ENCODE data around the gene MIS18BP1. TPM values are rescaled to one million over a fixed set of nuclear protein-coding genes. Genes with fewer than 3 reads are reported as not detected.

The MIS18BP1 gene
- total and polyA plus RNA-seq, 9 of the 15 experiments (the other 6 are each of a cell fraction or from before 2014, with no cell fraction given): 5.0 to 29.1 (median 19.1) TPM

DNA sequence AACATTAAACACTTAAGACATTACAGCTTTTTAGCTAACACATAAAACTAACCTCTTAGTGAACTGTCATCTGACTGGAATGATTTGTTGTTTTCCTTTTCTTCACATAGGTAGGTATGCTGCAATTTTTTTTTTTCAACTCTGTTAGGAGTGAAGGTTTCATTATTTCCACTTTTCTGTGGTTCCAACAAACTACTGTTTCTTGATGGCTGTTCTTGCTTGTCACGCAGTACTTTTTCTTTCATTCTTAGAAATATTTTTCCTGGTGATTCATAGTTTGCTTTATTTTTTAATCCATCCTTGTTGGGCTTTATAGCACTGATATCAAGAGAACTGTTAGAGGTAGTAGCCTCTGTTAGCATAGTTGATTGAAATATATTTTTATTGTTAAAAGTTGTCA lies 6.3 kb downstream of the MIS18BP1 start:
- ChIA-PET CTCF (ENCODE audit: low intra/inter-chr PET ratio) (no interaction called here), POLR2A (interaction anchor here (1.0 to 1.4 kb wide), 2 partner anchors 17 to 19 kb away, joined by 3 to 4 read pairs; no protein-coding TSS in a partner anchor)
- H3K27me3 ChIP-seq (ENCODE audit: control insufficient read depth in 2 of 2, insufficient read depth in 2 of 2, low read length in 2 of 2): no peaks in the 10 kb centered on the region
- H4K20me1 ChIP-seq (replicated peaks; ENCODE audit: control insufficient read depth, insufficient read depth, low read length): no peaks in the 10 kb centered on the region
- 92% methylated on average over 1 of the region's 1 CpG for WGBS (ENCODE audit: insufficient coverage, low coverage, missing lambda C conversion rate)
- TF ChIP-seq, protein P1, sequence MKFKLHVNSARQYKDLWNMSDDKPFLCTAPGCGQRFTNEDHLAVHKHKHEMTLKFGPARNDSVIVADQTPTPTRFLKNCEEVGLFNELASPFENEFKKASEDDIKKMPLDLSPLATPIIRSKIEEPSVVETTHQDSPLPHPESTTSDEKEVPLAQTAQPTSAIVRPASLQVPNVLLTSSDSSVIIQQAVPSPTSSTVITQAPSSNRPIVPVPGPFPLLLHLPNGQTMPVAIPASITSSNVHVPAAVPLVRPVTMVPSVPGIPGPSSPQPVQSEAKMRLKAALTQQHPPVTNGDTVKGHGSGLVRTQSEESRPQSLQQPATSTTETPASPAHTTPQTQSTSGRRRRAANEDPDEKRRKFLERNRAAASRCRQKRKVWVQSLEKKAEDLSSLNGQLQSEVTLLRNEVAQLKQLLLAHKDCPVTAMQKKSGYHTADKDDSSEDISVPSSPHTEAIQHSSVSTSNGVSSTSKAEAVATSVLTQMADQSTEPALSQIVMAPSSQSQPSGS (CRISPR knock-in tag; IDR thresholded peaks at IDR 0.05): no peak
- no peak for TF ChIP-seq NCOA6 (IDR thresholded peaks at IDR 0.05)
- no peaks in the 10 kb centered on the region for H3K9me1 ChIP-seq (ENCODE audit: control insufficient read depth, insufficient read depth, low read length)
- in situ Hi-C loops (cut with MboI) (no loop called here), intact Hi-C loops (cut with micrococcal nuclease) (no loop called here)
- H3K79me2 ChIP-seq (ENCODE audit: control insufficient read depth, insufficient read depth, low read length): peaks cover 87% of the 10 kb centered on the region
- no peak for ATAC-seq
- no peak for FAIRE-seq
- H3K4me2 ChIP-seq (ENCODE audit: insufficient read depth, low read length): no peak overlapping the region
- H3K27ac ChIP-seq (ENCODE audit: extremely low read depth, low read depth, low read length): no peak overlapping the region
- H3K9me3 ChIP-seq (replicated peaks; ENCODE audit: control insufficient read depth, insufficient read depth, low read depth, low read length): no peaks in the 10 kb centered on the region
- H2AFZ ChIP-seq (ENCODE audit: low read depth, low read length): no peak overlapping the region
- BruUV-seq (replicated peaks): no TSS peak
- H3K4me3 ChIP-seq: no peak overlapping the region
- no peaks in the 10 kb centered on the region for H3K36me3 ChIP-seq (ENCODE audit: control insufficient read depth, insufficient read depth, low read length)
- no peak overlapping the region for H3K9ac ChIP-seq (ENCODE audit: insufficient read depth in 1 of 2, low read depth in 2 of 2, low read length in 2 of 2)
- DNase-seq (ENCODE audit: extremely low read depth in 1 of 4, low spot score in 3 of 4): no peak
- H3K4me1 ChIP-seq (replicated peaks in 1 of 2; ENCODE audit: control insufficient read depth in 2 of 2, insufficient read depth in 2 of 2, low read length in 2 of 2): peaks cover 5 to 7% of the 10 kb centered on the region in 2 experiments; a peak in 3 of 5 replicates

DNA sequence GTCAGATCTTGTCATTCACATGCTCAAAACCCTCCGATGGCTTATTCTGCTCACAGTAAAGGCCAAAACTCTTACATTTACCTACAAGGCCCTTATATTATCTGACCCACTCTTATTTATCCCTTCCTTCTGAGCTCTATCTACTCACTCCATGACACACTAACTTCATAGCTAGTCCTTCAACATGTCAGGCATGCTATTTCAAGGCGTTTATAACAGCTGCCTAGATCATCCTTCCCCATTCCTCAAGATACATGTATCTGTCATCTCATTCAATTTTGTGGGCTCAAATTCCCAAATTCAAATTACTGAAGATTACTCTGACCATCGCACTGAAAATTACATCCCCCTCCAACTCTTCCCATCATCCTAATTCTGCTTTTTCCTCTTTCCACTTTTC lies 6.9 kb downstream of the MIS18BP1 start:
- ChIA-PET POLR2A (interaction anchor here (1.0 to 1.4 kb wide), 2 partner anchors 16 to 18 kb away, joined by 3 to 4 read pairs; no protein-coding TSS in a partner anchor), CTCF (ENCODE audit: low intra/inter-chr PET ratio) (no interaction called here)
- ATAC-seq (no peak), FAIRE-seq (no peak), DNase-seq (ENCODE audit: extremely low read depth in 1 of 4, low spot score in 3 of 4) (no peak)
- Histone ChIP-seq H3K9ac (ENCODE audit: insufficient read depth in 1 of 2, low read depth in 2 of 2, low read length in 2 of 2) (no peak overlapping the region), H3K36me3 (ENCODE audit: control insufficient read depth, insufficient read depth, low read length) (no peaks in the 10 kb centered on the region), H3K79me2 (ENCODE audit: control insufficient read depth, insufficient read depth, low read length) (peaks cover 82% of the 10 kb centered on the region), H2AFZ (ENCODE audit: low read depth, low read length) (no peak overlapping the region), H3K27ac (ENCODE audit: extremely low read depth, low read depth, low read length) (no peak overlapping the region), H3K9me3 (replicated peaks; ENCODE audit: control insufficient read depth, insufficient read depth, low read depth, low read length) (no peaks in the 10 kb centered on the region), H3K4me2 (ENCODE audit: insufficient read depth, low read length) (no peak overlapping the region), H3K27me3 (ENCODE audit: control insufficient read depth in 2 of 2, insufficient read depth in 2 of 2, low read length in 2 of 2) (no peaks in the 10 kb centered on the region), H3K9me1 (ENCODE audit: control insufficient read depth, insufficient read depth, low read length) (no peaks in the 10 kb centered on the region), H3K4me1 (replicated peaks in 1 of 2; ENCODE audit: control insufficient read depth in 2 of 2, insufficient read depth in 2 of 2, low read length in 2 of 2) (peaks cover 5 to 7% of the 10 kb centered on the region in 2 experiments; a peak in 3 of 5 replicates), H4K20me1 (replicated peaks; ENCODE audit: control insufficient read depth, insufficient read depth, low read length) (no peaks in the 10 kb centered on the region), H3K4me3 (no peak overlapping the region)
- no TSS peak for BruUV-seq (replicated peaks)
- in situ Hi-C loops (cut with MboI) (no loop called here), intact Hi-C loops (cut with micrococcal nuclease) (no loop called here)
- TF ChIP-seq FOXA3 (CRISPR knock-in tag; conservative IDR thresholded peaks at IDR 0.05 in 1 of 2, IDR thresholded peaks at IDR 0.05 in 1 of 2) (no peak), NFIX (CRISPR knock-in tag; IDR thresholded peaks at IDR 0.05; ENCODE audit: low read depth) (no peak), STAG1 (CRISPR knock-in tag; IDR thresholded peaks at IDR 0.05; ENCODE audit: borderline replicate concordance) (no peak), ATF7 (IDR thresholded peaks at IDR 0.05) (no peak), POLR3G (IDR thresholded peaks at IDR 0.05; ENCODE audit: extremely low read depth, insufficient read length, insufficient replicate concordance) (no peak), FUS (optimal IDR thresholded peaks at IDR 0.05; ENCODE audit: low read depth, low read length) (no peak), SRSF7 (optimal IDR thresholded peaks at IDR 0.05; ENCODE audit: low read depth, low read length) (no peak)
- TF ChIP-seq, protein P2, sequence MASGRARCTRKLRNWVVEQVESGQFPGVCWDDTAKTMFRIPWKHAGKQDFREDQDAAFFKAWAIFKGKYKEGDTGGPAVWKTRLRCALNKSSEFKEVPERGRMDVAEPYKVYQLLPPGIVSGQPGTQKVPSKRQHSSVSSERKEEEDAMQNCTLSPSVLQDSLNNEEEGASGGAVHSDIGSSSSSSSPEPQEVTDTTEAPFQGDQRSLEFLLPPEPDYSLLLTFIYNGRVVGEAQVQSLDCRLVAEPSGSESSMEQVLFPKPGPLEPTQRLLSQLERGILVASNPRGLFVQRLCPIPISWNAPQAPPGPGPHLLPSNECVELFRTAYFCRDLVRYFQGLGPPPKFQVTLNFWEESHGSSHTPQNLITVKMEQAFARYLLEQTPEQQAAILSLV (tag; IDR thresholded peaks at IDR 0.05): no peak
- WGBS (ENCODE audit: insufficient coverage, low coverage, missing lambda C conversion rate): 23% methylated on average over 2 of the region's 3 CpGs

Data from K562 (cell line).